Inflammatory macrophage (primary cell): ENCODE measurements around the gene FCAR.
"Not testable (repeated sequence)": the region's sequence is repeated elsewhere in the genome, so short reads cannot be mapped to it uniquely, and the experiment has no call there.

Experiments used
- DNase-seq, 2 donors: peaks; one replicate each; pipeline ENCODE4 v3.0.0-alpha.2; 2020 to 2022

The FCAR gene

GRCh38 chr19:54896036-54896435 is 22.0 kb downstream of the FCAR start:
- DNase-seq, result no peak

- DNase-seq, result not testable (repeated sequence)
Measured at GRCh38 chr19:54898685-54899084, 24.6 kb downstream of the FCAR start.

- DNase-seq, result not testable (repeated sequence)
Measured at GRCh38 chr19:54899646-54900045, 25.6 kb downstream of the FCAR start.

GRCh38 chr19:54901153-54901552 is 27.1 kb downstream of the FCAR start:
- peak; percentile 94 for DNase-seq

GRCh38 chr19:54902061-54902460 is 28.0 kb downstream of the FCAR start:
- peak in 1 of 2 donors; percentile 7 for DNase-seq

GRCh38 chr19:54903303-54903702 is 29.3 kb downstream of the FCAR start:
- DNase-seq, result no peak

- DNase-seq, result not testable (repeated sequence)
Measured at GRCh38 chr19:54904261-54904660, 30.2 kb downstream of the FCAR start.

- DNase-seq, result no peak
Measured at GRCh38 chr19:54905421-54905802, 31.4 kb downstream of the FCAR start.

GRCh38 chr19:54905803-54906511 is 31.9 kb downstream of the FCAR start, which contains the start of gene NCR1:
Gene NCR1, plus strand, starts transcription at chr19:54906148. Its CDS starts 40 bp downstream, at chr19:54906188.
- peak; percentile 58 to 72 for DNase-seq

- DNase-seq, result no peak
Measured at GRCh38 chr19:54906819-54907218, 32.8 kb downstream of the FCAR start.

- not testable (repeated sequence) for DNase-seq
Measured at GRCh38 chr19:54907899-54908298, 33.9 kb downstream of the FCAR start.

GRCh38 chr19:54916822-54917221 is 42.8 kb downstream of the FCAR start:
- DNase-seq, result peak; percentile 79 to 82

- DNase-seq, result no peak
Measured at GRCh38 chr19:54918499-54918898, 44.5 kb downstream of the FCAR start.

- peak in 1 of 2 donors; percentile 34 for DNase-seq
Measured at GRCh38 chr19:54919646-54920563, 45.9 kb downstream of the FCAR start.

- peak in 1 of 2 donors; percentile 34 for DNase-seq
Measured at GRCh38 chr19:54921082-54921481, 47.0 kb downstream of the FCAR start.

- DNase-seq, result no peak
Measured at GRCh38 chr19:54923276-54923675, 49.2 kb downstream of the FCAR start.

- peak in 1 of 2 donors; percentile 13 for DNase-seq
Measured at GRCh38 chr19:54928299-54928698, 54.3 kb downstream of the FCAR start.

- DNase-seq, result no peak
Measured at GRCh38 chr19:54937926-54938325, 63.9 kb downstream of the FCAR start.

GRCh38 chr19:54938906-54939305 is 64.9 kb downstream of the FCAR start:
- no peak for DNase-seq

- not testable (repeated sequence) for DNase-seq
Measured at GRCh38 chr19:54939538-54939937, 65.5 kb downstream of the FCAR start.
